GM19238 (cell line): Measurements from ENCODE around the gene PDLIM5.
A peak's percentile ranks its signal among the peaks of the same experiment; 100 is the strongest.
"Not testable (repeated sequence)": the region's sequence is repeated elsewhere in the genome, so short reads cannot be mapped to it uniquely, and the experiment has no call there.

ENCODE experiments used
- DNase-seq: peaks from one replicate; pipeline ENCODE4 v3.0.0; 2011; ENCODE audit warnings: low spot score; ENCODE audit not compliant: insufficient read length

PDLIM5 gene

GRCh38 chr4:94451695-94452475, at the start of gene PDLIM5:
Gene PDLIM5, plus strand, starts transcription at chr4:94451942. Its CDS starts 3,347 bp downstream, at chr4:94455289.
- DNase-seq: peak; percentile 80

GRCh38 chr4:94402439-94402838, 49.3 kb upstream of the PDLIM5 start:
- DNase-seq: not testable (repeated sequence)

GRCh38 chr4:94403751-94404150, 48.0 kb upstream of the PDLIM5 start:
- no peak for DNase-seq

GRCh38 chr4:94406668-94407437, 44.9 kb upstream of the PDLIM5 start:
- no peak for DNase-seq

- no peak for DNase-seq
Observed at GRCh38 chr4:94407846-94408245, 43.9 kb upstream of the PDLIM5 start.

GRCh38 chr4:94408549-94409374, 43.0 kb upstream of the PDLIM5 start:
- DNase-seq: no peak

GRCh38 chr4:94409375-94409679, 42.4 kb upstream of the PDLIM5 start:
- no peak for DNase-seq

GRCh38 chr4:94409962-94410361, 41.8 kb upstream of the PDLIM5 start:
- DNase-seq: no peak

GRCh38 chr4:94410678-94411206, 41.0 kb upstream of the PDLIM5 start:
- no peak for DNase-seq

GRCh38 chr4:94411296-94411695, 40.4 kb upstream of the PDLIM5 start:
- DNase-seq: no peak

GRCh38 chr4:94412019-94412657, 39.6 kb upstream of the PDLIM5 start:
- no peak for DNase-seq

- no peak for DNase-seq
Observed at GRCh38 chr4:94412658-94413038, 39.1 kb upstream of the PDLIM5 start.

GRCh38 chr4:94413085-94413840, 38.5 kb upstream of the PDLIM5 start:
- DNase-seq: no peak

GRCh38 chr4:94414907-94415306, 36.8 kb upstream of the PDLIM5 start:
- no peak for DNase-seq

GRCh38 chr4:94415448-94415847, 36.3 kb upstream of the PDLIM5 start:
- DNase-seq: no peak

- DNase-seq: no peak
Observed at GRCh38 chr4:94416335-94416734, 35.4 kb upstream of the PDLIM5 start.

- DNase-seq: no peak
Observed at GRCh38 chr4:94416981-94417380, 34.8 kb upstream of the PDLIM5 start.

GRCh38 chr4:94419549-94419948, 32.2 kb upstream of the PDLIM5 start:
- no peak for DNase-seq

GRCh38 chr4:94419956-94420355, 31.8 kb upstream of the PDLIM5 start:
- no peak for DNase-seq

- DNase-seq: no peak
Observed at GRCh38 chr4:94420356-94420755, 31.4 kb upstream of the PDLIM5 start.

GRCh38 chr4:94426783-94427182, 25.0 kb upstream of the PDLIM5 start:
- no peak for DNase-seq
